ENCODE data around the gene CISD3.

- TF ChIP-seq CTCF (IDR thresholded peaks at IDR 0.05) (no peak), POLR2A (IDR thresholded peaks at IDR 0.05) (no peak), POLR2AphosphoS5 (IDR thresholded peaks at IDR 0.05) (no peak)
Measured at GRCh38 chr17:38725066-38725465, 5.1 kb upstream of the CISD3 start.
